HG02588 (cell line): Measurements from ENCODE around the gene DLGAP4.

Source experiments
- ATAC-seq: cut with Tn5 transposase; IDR thresholded peaks from one replicate; pipeline ENCODE4 v1.9.1; 2021; ENCODE audit warnings: mild to moderate bottlenecking, moderate library complexity; ENCODE audit not compliant: unreplicated experiment

Gene DLGAP4

GRCh38 chr20:36439040-36439730, 133.0 kb downstream of the DLGAP4 start:
- ATAC-seq = no peak

- ATAC-seq = no peak
Observed at GRCh38 chr20:36439731-36440072, 133.6 kb downstream of the DLGAP4 start.

GRCh38 chr20:36440370-36441026, 134.4 kb downstream of the DLGAP4 start:
- ATAC-seq = no peak

- ATAC-seq = no peak
Observed at GRCh38 chr20:36441027-36441414, 134.9 kb downstream of the DLGAP4 start.

- no peak for ATAC-seq
Observed at GRCh38 chr20:36441416-36441815, 135.3 kb downstream of the DLGAP4 start.

- no peak for ATAC-seq
Observed at GRCh38 chr20:36445847-36446246, 139.7 kb downstream of the DLGAP4 start.

GRCh38 chr20:36446557-36446956, 140.4 kb downstream of the DLGAP4 start:
- ATAC-seq = no peak

GRCh38 chr20:36447101-36447500, 141.0 kb downstream of the DLGAP4 start:
- ATAC-seq = no peak

GRCh38 chr20:36449663-36450062, 143.5 kb downstream of the DLGAP4 start:
- no peak for ATAC-seq

- ATAC-seq = no peak
Observed at GRCh38 chr20:36454332-36454697, 148.2 kb downstream of the DLGAP4 start.

GRCh38 chr20:36454698-36455427, 148.7 kb downstream of the DLGAP4 start:
- ATAC-seq = no peak

- ATAC-seq = no peak
Observed at GRCh38 chr20:36455972-36456625, 150.0 kb downstream of the DLGAP4 start.

GRCh38 chr20:36460648-36461599, 154.8 kb downstream of the DLGAP4 start:
- peak; percentile 55 for ATAC-seq

GRCh38 chr20:36461600-36462439, 155.7 kb downstream of the DLGAP4 start:
- ATAC-seq = peak; percentile 14

GRCh38 chr20:36462440-36463211, 156.5 kb downstream of the DLGAP4 start:
- ATAC-seq = no peak

- no peak for ATAC-seq
Observed at GRCh38 chr20:36463212-36464061, 157.3 kb downstream of the DLGAP4 start.

GRCh38 chr20:36465109-36466080, 159.3 kb downstream of the DLGAP4 start:
- ATAC-seq = no peak
